ENCODE measurements around the gene FAM149B1.
A peak's percentile ranks its signal among the peaks of the same experiment; 100 is the strongest.
"Not testable (repeated sequence)": the region's sequence is repeated elsewhere in the genome, so short reads cannot be mapped to it uniquely, and the experiment has no call there.

FAM149B1 gene

DNA sequence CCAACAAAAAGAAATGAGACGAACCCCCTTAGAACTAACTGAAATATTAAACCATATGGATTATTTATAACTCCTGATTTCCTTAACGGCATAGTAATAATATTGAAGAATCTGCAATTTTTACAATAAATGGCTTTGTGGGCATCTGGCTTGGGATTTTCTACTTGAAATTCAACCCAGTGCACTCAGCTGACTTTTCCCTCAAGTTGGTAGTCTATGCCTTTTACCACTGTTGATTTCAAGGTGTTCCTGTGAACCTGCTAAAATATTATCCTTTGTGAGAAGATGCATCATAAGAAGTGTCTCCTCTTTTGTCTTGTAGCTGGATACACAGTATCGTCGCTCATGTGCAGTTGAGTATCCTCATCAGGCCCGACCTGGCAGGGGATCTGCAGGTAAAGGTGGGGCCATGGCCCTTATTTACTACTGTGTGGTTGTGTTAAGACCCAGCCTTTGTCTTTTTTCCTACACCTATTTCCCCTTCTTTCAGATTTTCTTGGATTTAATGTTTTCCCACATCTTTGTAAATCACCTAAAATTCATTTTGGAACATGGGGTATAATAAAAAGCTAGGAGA is 71.2 kb downstream of the FAM149B1 start:
- no peak for DNase-seq

DNA sequence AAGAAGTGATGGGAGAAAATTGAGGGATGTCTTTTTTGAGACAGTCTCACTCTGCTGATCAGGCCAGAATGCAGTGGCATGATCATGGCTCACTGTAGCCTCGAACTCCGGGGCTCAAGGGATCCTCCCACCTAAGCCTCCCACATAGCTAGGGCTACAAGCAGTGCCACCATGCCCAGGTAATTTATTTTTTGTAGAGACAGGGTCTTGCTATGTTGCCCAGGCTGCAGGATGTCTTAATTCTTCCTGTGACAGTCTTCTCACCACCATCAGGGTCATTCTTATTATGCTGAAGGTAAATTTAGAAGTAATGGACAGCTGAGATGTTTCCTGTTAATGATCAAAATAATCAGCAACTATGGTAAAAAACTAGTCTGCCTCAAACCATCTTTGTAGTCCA is 72.0 kb downstream of the FAM149B1 start:
- DNase-seq: no peak

DNA sequence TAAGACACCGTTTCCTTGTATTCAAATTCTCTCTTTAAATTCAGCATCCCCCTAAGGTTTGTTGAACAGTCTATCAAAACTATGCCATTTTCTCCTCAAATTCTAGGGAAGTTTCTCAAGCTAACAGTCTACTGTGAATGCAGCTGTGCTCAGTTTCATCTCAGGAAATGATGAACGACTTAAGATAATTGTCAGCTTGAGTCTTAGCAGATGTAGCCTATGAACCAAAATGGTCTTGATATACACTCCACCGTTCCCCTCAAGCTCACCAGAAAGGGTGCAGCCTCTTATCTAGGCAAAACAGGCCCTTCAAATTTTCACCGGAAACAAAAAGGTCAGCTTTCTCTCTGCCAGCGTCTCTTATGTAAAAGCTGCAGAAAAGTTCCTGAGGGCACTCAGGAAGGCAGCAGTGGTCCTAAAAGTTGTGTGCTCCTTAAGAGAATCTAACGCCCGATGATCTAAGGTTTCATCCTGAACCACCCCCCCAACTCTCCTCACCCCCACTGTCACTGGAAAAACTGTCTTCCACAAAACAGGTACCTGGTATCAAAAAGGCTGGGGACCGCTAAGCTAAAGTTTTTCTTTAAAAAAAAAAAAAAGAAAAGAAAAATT is 77.1 kb downstream of the FAM149B1 start:
- peak in 1 of 2 experiments; percentile 1 for DNase-seq

DNA sequence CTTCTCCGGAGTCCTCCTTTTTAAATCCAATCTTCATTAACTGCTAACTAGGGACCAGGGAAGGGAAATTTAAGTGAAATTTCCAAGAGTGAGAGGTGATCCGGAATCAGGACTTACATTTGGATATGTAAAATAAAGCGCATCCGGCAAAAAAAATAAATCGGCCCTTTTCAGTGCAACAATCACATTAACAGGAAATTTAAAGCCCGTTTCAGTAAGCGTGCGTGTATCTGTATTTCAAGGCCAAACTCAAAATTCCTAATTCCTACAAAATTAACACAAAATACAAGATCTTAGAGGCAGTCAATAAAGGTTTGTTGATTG is 78.4 kb downstream of the FAM149B1 start:
- DNase-seq: no peak

DNA sequence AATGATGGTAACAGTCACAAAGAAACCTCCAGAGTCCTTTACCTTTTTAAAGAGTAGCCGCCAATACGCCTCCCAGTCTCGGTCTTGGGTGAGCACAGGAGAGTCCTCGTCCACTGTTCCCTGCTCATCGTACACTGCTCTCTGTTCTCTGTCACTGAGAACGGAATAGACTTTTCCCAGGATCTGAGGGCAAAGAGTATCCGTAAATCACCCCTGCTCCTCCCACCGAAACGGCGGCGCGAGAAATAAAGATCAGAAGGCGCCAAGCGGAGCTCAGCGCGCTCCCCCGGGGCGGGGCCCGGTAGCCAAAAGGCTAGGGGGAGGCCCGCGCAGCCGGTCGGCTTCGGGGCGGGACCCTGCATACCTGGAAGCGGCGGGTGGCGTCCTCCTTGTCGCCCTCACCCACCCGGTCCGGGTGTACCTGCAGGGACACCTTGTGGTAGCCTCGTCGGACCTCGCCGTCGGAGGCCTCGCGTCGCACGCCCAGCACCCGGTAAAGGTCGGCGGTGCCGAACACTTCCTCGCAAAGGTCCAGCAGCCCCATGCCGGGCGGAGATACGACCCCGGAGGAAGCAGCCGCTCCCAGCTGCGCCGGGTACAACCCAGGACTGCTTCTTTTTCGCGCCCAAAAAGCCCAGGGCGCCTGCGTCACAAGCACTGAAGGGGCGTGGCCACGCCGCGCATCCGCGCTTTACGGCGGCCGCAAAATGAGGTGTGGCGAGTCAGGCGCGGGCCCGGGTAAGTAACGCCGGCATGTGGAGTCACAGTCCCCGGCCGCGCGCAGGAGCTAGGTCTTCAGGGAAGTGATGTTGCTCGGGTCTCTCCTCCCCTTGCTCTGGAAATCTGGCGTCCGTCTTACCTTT is 79.0 kb downstream of the FAM149B1 start, which contains the start of gene DNAJC9:
Gene DNAJC9, minus strand, starts transcription at position 610 of the 863 bp plus-strand sequence. Its CDS starts 66 bp downstream, at position 544.
- DNase-seq: peak; percentile 33 to 83

- DNase-seq: no peak
Measured at GRCh38 chr10:73247509-73248258, 79.8 kb downstream of the FAM149B1 start.

DNA sequence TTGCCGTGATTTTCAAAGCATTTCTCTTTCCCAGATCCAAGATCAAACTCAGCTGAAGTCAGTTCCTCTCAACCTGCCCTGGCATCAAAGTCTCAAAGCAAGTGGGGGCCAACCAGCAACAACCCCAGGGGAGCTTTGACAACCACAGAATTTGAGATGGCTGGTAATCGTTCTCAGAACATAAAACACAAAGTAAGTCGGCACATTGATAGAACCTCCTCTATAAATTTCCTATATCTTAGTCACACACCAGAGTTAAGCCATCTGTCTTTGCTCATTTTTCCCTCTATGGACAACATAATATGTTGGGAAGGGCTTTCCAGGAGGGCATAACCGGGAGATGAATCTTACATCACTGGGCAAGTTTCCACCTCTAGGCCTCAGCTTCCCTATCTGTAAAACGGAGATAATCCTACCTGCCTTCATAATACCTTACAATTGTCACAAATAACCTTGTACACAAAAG is 80.4 kb downstream of the FAM149B1 start:
- DNase-seq: no peak

- no peak for DNase-seq
Measured at GRCh38 chr10:73251683-73252444, 83.9 kb downstream of the FAM149B1 start.

DNA sequence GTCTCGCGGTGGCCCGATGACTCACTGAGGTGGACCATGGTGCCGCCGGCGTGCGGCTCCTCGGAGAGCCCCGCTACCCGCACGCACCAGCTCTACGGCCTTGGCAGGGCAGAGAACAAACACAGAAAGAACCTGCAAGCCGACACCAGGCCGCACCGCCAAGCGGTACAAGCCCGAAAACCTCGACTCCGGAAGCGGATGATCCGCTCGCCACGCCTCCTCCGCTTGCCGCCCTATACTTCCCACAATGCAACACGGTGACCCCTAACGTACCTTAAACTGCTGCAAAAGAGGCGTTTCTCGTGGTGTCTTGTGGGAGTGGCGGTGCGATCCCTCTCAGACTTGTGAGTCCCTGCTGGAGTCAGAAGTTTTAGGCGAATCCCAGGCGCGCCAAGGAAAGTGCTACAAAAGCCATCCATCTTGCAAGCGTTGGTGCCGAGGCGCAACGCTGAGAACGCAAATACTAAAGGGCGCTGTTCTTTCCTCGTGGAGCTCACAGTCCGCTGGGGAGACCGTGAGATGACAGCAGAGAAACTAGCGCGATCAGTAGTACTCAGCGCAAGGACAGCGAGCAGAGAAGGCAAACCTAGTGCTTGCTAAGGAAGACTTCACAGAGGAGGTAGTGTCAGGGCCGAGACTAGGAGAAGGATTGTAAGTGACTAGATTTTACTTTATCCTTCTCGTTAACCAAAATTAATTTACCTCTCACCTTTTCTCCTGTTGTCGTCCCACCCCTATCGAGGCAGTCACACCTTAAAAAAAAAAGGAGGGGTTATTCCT is 84.7 kb downstream of the FAM149B1 start, which contains the start of gene MRPS16:
Gene MRPS16, minus strand, starts transcription at position 200 of the 780 bp plus-strand sequence. Its CDS starts 162 bp downstream, at position 38.
- peak; percentile 80 to 88 for DNase-seq

DNA sequence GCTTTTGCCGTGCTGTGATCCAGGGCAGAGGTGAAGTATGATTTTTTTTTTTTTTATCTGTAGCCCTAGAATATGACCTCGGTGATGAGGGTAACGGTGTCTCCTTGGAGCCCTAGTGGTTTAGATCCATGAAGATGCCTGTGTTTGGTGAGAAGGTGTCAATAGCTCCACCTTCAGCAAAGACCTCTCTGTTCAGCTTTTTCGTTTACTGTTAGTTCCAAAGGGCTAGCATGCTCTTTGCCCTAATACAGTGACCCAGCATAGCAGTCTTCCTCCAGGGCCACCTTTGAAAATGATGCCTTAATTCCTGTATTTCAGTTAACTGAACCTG is 85.3 kb downstream of the FAM149B1 start:
- no peak for DNase-seq

DNA sequence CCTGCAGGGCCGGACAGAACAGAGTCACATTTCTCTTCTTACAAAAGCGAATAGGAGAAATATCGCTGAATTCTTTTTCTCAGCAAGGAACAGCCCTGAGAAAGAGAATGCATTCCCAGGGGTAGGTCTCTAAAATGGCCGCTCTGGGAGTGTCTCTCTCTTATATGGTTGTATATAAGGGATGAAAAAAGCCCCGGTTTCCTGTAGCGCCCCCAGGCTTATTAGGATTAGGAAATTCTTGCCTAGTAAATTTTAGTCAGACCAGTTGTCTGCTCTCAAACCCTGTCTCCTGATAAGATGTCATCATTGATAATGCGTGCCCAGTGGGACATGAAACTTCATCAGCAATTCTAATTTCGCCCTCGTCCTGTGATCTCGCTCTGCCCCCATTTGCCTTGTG is 90.7 kb downstream of the FAM149B1 start:
- not testable (repeated sequence) for DNase-seq

DNA sequence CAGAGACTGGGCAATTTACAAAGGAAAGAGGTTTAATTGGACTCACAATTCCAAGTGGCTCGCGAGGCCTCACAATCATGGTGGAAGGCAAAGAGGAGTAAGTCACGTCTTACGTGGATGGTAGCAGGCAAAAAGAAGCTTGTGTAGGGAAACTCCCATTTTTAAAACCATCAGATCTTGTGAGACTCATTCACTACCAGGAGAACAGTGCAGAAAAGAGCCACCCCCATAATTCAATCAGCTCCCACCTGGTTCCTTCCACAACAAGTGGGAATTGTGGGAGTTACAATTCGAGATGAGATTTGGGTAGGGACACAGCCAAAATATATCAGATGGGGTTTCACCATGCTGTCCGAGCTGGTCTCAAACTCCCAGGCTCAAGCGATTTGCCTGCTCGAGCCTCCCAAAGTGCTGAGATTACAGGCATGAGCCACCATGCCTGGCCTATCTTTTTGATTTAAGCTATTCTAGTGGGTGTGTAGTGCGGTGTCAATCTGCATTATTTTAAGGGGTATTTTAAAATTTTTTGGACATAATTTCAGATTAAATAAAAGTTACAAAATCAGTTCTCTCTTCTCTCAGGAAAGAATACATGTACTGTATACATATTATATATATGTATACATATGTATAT is 93.6 kb downstream of the FAM149B1 start:
- DNase-seq: no peak

GRCh38 chr10:73262105-73262730 is 94.3 kb downstream of the FAM149B1 start:
- no peak for DNase-seq

- DNase-seq: no peak
Measured at GRCh38 chr10:73262880-73263555, 95.1 kb downstream of the FAM149B1 start.

DNA sequence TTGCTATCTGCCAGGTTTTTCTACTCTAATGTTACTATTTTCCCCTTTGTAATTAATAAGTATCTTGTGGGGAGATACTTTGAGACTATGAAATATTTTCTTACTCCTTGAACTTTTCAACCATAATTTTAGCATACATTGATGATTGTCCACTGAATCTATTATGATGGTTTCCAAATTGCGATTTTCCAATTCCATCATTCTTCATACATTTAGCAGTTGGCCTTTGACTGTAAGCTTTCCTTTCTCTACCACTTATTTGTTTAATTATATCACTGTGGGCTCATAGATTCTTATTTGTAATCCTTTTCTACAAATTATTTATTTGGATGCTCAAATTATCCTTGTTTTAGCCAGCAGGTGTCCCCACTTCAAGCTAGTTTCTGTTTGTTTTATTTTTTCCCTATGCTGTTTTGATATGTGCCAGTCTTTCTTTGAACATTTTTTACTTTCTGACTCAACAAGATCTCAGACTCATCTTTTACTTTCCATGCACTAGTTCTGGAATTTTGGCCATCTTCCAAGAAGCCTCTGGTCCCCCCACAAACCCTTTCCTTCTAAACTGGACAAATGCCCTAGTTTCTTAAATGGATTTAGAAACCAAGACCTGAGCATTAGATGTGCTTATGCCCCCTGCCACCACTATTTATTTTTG is 95.9 kb downstream of the FAM149B1 start:
- peak in 1 of 2 experiments; percentile 8 for DNase-seq

GRCh38 chr10:73264423-73264822 is 96.5 kb downstream of the FAM149B1 start:
- no peak for DNase-seq

DNA sequence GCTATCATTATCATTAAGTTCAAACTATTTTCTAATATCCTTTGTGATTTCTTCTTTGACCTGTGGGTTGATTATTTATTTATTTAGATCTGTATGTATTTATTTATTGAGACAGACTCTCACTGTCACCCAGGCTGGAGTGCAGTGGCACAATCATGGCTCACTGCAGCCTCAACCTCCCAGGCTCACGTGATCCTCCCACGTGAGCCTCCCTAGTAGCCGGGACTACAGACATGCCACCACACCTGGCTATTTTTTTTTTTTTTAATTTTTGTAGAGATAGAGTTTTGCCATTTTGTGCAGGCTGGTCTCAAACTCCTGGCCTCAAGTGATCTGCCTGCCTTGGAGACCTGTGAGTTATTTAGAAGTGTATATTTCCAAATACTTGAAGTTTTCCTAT is 113.2 kb downstream of the FAM149B1 start:
- DNase-seq: no peak

- no peak for DNase-seq
Measured at GRCh38 chr10:73287441-73287840, 119.5 kb downstream of the FAM149B1 start.

DNA sequence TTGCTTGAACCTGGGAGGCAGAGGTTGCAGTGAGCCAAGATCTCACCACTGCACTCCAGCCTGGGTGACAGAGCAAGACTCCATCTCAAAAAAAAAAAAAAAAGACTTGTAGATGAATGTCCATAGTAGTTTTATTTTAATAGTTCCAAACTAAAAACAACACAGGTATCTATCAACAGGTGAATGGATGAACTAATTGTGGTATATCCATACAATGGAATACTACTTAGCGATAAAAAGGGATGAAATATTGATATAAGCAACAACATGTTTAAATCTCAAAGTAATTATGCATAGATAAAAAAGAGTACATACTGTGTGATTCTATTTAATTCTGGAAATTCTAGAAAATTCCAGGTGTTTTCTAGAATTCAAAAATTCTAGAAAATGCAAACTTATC is 122.0 kb downstream of the FAM149B1 start:
- no peak for DNase-seq
